HG02970 (cell line): ENCODE results near the gene PKD2.
"Not testable (repeated sequence)": the region's sequence is repeated elsewhere in the genome, so short reads cannot be mapped to it uniquely, and the experiment has no call there.

Experiments used
- ATAC-seq: cut with Tn5 transposase; IDR thresholded peaks from one replicate; pipeline ENCODE4 v1.9.1; 2021; ENCODE audit warnings: mild to moderate bottlenecking, moderate library complexity, moderate number of reproducible peaks; ENCODE audit not compliant: unreplicated experiment, low FRiP score

PKD2 gene

DNA sequence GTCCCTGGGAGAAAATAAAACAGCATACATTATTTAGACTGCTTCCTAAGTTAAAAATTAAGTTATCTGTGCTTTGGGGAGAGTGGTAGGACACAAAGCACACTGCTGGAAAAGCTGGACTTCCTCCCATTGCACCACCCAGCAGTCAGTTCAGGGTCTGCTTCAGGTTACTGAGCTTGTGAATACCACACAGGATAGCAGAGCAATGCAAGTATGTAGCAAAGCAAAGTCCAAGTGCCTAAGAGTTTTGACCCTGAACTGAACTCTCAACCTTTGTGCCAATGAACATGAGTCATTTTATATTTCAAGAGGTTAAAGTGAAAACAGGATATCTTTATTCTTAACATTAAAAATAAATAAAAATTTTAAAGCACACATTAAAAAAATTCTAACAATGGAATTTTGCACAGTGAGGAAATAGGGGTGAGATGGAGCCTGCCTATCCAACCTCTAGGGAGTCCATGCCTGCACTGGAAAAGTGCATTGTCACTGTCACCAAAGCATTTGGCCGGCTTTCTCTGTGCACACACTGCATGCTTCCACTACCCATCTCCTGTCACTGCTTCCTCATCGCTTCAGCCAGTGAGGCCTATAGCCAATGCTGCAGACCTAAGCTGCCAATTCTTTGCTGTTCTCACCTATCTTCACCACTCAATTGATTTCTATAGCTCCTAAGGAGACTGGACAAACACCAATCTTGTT is 100.1 kb downstream of the PKD2 start:
- ATAC-seq, result no peak

DNA sequence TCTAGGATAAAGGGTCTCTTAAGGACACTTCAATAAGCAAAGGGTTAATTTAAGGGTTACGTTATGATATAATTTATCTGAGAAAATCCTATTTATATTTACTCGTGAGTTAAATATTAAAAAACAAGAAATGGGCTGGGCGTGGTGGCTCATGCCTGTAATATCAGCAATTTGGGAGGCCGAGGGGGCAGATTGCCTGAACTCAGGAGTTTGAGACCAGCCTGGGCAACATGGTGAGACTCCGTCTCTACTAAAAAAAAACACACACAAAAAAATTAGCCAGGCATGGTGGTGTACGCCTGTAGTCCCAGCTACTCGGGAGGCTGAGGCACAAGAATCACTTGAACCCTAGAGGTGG is 100.7 kb downstream of the PKD2 start:
- ATAC-seq, result not testable (repeated sequence)

DNA sequence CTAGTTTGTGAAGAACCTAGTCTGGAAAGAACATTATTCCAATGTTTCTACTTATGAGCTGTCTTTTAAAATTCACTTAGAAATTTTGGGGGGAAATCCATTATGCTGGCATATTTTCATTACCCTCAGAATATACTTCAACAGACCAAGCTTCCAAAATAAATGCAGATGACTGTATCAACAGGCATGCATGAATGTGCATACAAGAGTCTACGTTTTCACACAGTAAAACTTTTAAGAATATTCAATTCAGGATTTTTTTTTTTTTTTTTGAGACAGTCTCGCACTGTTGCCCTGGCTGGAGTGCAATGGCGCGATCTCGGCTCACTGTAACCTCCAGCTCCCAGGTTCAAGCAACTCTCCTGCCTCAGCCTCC is 101.3 kb downstream of the PKD2 start:
- no peak for ATAC-seq

DNA sequence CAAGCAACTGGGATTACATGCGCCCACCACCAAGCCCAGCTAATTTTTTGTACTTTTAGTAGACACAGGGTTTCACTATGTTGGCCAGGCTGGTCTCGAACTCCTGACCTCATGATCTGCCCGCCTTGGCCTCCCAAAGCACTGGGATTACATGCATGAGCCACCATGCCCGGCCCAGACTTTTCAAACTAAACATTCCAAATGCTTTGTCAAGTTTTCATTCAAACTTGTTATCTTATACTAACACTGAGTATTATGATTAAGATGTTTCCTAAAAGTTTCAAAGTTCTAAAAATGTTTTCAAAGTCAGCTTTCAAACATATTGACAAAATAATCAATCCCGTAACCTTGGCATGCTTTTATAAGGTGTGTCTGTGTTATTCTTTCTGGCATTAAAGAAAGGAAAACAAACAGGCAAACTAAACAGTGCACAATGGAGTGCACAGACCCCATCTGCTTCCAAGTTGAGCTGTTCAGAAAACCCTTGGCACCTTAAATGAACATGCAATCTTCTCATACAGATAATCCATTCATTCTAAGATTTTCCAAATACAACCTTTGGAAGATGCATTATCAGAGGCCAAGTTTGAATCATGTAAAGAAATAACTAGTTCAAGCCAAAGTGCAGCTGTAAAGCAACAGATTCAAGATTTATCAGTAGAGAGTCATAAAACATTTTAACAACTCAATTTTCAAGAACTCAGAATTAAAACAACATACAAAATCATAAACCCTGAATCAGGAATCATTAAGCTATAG is 101.9 kb downstream of the PKD2 start:
- ATAC-seq, result no peak

DNA sequence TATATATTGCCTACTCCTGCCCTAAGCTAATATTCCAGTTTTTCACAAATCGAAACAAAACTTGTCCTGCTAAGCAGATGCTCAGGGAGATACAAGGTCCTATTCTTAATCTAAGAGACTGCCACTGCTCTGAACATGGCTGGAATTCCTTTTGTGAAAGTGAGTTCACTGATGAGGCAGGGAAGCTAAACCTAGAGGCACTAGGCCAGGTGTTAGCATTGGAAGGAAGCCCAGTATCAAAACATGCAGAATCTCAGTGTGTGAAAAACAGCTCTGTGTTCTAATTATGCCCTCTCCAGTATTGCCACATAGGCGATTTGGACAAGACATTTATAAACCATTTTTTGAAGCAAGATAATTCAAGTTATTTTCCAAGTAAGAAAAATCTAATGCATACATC is 103.4 kb downstream of the PKD2 start:
- no peak for ATAC-seq

DNA sequence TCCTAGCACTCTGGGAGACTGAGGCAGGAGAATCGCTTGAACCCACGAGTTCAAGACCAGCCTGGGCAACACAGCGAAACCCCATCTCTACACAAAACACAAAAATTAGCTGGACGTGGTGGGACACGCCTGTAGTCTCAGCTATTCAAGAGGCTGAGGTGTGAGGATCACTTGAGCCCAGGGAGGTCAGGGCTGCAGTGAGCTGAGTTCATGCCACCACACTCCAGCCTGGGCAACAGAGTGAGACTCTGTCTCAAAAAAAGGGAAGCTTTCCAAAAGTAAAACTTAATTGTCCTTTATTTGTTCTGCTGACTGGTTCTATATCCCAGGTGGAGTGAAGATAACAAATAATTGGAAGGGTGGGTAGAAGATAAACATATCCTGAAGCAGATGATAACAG is 105.4 kb downstream of the PKD2 start:
- no peak for ATAC-seq

DNA sequence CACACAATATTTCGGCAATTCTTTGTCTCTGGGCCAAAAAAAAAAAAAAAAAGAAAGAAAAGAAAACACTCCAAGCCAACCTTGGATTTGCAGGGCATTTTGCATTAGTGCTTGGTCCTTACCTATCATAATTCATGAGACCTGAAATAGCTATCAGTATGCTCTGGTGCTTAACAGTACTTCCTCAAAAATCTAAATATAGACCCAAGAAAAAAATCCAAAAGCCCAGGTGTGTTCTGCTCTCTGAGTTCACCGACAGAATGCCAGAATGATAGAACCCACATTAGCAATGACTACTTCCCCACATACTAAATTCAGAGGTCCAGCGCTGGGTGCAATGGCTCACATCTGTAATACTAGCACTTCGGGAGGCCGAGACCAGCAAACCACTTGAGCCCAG is 108.2 kb downstream of the PKD2 start:
- ATAC-seq, result no peak

DNA sequence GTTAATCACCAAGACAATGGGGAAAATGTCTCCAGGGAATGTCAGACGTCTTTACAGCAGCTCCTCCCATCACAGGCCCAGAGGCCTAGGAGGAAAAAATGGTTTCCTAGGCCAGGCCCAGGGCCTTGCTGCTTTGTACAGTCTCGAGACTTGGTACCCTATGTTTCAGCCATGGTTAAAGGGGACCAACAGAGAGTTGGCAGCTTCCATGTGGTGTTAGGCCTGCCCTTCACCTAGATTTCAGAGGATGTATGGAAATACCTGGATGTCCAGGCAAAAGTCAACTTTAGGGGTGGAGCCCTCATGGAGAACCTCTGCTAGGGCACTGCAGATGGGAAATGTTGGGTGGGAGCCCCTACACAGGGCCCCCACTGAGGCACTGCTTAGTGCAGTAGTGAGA is 112.5 kb downstream of the PKD2 start:
- ATAC-seq, result no peak

DNA sequence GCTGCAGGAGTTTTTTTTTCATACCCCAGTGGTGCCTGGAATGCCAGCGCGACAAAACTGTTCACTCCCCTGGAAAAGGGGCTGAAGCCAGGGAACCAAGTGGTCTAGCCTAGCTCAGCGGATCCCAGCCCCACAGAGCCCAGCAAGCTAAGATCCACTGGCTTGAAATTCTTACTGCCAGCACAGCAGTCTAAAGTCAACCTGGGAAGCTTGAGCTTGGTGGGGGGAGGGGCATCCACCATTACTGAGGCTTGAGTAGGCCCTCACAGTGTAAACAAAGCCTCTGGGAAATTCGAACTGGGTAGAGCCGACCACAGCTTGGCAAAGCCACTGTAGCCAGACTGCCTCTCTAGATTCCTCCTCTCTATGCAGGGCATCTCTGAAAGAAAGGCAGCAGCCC is 114.8 kb downstream of the PKD2 start:
- not testable (repeated sequence) for ATAC-seq
